EH (cell line): ENCODE data around the gene SMIM30.
"Not testable (repeated sequence)": the region's sequence is repeated elsewhere in the genome, so short reads cannot be mapped to it uniquely, and the experiment has no call there.

ENCODE experiments used
- DNase-seq: peaks from one replicate; pipeline ENCODE4 v3.0.0-alpha.2; 2015; ENCODE audit warnings: low read depth

Gene SMIM30, protein sequence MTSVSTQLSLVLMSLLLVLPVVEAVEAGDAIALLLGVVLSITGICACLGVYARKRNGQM

DNA sequence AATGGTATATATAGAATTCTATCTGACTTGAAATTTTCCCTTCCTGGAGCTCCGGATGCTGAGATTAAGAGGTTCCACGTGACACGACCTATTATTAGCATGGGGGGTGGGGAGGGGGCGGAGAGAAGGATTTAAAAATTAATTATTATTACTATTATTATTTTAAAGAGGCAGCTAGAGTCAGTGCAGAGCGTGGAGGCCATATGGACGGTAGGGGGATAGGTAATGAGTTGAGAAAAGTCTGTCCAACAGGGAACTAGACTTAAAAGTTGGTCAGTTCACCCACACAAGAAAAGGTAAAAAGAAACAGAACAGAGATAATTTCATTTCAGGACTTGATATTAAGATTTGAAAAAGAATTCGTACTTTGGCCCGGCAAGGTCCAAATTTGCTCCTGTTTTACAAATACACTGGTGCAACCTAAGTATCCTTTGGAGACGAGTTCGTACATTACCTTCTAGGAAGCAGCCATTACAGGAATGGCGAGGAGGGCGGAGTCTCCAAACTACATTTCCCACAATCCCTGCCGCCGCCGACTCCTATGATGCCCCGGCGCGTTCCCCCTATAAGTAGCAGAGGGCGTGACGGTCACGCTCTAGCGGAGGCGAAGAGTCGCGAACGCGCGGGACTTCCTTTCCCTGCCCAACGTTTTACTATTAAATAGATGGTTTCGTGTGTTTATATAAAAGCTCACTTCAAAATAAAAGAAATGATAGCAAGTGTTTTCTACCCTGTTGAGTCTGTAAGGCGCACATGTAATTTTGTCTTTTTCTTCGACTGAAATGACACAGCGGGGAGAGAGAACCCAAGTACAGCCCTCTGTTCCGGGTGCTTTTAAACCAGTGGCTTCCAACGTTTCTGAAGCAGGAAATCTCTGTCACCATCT is at the start of gene SMIM30:
Gene SMIM30, minus strand, starts transcription at position 481 of the 886 bp plus-strand sequence. CDS start 976 bp downstream, outside the sequence.
- peak; percentile 89 for DNase-seq

DNA sequence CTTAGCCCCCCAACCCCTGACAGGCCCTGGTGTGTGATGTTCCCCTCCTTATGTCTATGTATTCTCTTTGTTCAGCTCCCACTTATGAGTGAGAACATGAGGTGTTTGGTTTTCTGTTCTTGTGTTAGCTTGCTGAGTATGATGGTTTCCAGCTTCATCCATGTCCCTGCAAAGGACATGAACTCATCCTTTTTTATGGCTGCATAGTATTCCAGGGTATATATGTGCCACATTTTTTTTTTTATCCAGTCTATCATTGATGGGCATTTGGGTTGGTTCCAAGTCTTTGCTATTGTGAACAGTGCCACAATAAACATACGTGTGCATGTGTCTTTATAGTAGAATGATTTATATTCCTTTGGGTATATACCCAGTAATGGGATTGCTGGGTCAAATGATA is 47.8 kb upstream of the SMIM30 start:
- DNase-seq: not testable (repeated sequence)

DNA sequence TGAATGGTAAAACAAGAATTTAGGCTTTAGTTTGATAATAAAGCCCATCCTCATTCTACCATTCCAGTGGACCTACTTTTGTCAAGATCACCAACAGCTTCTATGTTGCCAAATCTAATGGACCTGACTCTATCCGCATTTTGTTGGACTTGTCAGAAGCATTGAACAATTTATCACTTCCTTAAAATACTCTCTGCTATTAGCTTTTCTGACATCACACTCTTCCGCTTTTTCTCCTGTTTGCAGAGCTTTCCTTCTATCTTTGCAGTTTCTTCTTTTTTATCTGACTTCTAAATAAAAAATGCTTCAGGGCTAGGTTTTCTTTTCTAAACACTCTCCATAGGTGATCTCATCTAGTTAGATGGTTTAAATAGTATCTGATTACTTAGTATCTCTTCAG is 42.7 kb upstream of the SMIM30 start:
- DNase-seq: no peak

DNA sequence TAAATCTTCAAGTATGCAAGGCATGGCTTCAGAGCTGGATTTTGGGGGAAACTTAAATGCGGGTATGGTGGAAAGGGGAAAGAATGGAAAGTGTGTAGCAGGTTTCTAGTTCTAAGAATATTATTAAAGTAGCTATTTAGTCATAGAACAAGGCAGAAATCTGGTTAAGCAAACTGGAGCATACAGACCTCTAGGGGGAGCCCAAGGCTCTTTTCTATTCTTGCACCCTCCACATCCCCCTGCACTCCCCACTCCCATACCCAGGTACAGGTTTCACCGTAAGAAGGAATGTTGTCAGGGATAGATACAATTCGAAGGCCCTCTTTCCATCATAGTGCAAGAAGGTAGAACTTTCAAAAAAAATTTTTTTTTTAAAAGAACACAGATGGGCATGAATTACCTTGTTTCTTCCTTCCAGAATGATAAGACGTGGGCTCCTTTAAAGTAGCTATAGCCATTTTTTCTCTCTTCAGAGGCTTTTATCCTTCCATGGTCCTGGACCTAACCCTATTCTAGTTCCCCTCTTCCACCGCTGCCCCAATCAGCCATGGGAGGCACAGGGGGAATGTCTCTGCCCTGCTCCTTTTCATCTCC is 41.5 kb upstream of the SMIM30 start:
- DNase-seq: peak; percentile 57

DNA sequence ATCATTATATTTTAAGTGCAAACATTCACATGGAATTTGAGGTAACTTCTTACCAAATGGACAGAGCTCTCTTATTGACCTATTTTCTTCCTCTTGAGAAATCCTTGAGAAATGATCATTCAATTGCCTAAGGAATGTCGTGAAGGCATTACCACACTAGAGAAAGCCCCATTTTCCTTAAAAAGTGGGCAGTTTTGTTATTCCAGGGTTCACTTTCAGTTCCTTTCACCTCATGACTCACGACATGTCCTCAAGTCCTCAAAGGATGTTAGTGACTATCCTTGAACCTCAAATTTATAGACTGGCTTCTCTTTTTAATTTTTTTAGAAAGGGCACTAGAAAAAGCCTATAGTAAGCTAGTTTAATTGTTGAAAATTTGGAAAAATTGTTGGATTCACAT is 40.4 kb upstream of the SMIM30 start:
- DNase-seq: no peak

DNA sequence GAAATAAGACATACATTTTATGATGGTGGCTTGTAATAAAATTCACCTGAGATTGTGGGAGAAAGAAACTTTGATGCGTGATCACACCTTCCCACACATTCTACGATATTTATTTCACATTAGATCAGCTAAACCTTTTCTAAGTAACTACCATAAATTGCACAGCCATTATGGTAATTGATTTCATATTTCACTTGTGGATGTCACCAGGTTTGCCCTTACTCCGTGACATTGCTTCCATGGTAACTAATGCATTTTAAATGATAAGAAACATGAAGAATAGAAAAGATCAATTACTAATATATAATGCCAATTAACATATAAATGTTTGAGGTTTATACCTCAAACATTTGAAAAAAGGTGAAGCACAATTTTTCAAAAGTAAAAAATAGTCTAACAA is 35.8 kb upstream of the SMIM30 start:
- no peak for DNase-seq

DNA sequence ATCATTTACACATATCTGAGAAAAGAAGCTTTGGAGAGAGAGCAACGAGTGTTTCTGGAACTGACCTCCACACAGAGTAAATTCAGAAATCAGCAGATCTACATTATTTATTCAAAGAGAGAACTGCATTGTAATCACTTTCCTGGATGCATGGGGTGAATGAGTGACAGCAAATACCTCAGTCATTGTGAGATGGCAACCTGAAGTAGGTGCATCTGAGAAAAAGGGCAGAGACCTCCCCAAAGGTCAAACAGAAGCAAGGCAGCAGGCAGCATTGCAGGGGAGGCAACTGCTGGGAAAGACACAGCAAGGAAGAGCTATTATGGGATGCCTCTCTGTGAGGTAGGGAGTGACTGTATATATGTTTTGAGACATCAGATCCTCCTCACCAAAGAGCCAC is 26.5 kb upstream of the SMIM30 start:
- no peak for DNase-seq

DNA sequence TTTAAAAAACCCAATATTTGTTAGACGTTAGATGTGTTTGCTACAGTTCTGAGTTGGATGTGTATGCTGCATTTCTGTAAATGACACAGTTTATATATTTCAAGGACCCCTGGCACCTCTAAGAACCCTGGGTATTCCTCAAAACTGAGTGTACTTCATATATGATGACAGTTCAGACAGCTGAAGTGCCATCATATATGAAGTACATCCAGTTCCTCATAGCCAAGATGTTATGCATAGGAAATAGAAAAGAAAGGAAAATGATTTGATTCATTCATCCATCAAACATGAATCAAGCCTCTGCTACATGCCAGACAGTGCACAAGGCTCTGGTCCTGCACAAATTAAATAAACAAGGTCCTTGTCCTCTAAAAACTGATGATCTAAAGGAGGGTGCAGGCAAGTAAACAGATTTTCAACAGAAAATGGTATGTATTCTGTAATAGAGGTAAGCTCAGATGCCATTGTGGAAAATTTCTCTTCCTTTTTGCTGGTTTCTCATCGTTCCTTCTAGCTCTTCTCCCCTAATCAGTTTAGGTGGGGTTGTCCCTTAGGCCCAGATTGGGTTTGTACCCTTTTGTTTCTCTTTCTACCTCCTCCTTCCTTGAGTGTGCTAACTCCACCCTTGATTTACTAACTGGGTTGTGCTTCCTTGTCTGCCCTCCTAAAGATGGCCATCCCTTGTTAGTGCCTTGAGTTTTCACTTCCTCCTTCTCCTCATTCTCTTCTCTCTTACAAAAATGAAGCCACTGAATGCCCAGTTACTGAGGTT is 25.3 kb upstream of the SMIM30 start:
- no peak for DNase-seq

DNA sequence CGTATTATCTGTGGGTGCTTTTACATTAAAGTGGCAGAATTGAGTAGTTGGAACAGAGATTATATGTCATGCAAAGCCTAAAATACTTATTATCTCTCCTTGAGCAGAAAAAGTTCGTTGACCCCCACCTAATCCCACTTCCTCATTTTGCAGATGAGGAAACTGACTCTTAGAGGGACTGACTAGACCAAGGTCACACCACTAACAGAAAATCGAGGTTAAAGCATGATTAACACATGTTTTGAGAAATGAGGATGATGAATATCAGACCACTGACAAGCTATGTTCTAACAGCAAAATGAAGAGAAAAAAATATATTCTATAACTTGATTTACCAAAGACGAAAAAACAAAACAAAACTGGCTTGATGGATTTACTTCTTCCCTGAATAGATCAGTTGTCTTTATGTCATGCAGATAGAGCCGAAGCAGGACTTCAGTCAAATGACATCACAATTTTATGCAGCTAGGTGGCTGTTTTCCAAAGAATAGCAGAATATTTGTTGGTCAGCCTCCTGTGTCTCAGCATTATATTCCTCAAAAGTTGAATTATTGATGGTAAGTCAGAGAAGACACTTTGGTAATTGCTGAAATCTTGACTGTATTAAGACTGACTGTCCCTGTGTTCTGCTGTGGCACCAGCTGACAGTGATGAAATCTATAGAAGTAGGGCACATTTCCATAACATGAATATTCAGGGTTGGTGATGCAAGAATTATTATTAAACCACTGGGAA is 24.2 kb upstream of the SMIM30 start:
- no peak for DNase-seq

DNA sequence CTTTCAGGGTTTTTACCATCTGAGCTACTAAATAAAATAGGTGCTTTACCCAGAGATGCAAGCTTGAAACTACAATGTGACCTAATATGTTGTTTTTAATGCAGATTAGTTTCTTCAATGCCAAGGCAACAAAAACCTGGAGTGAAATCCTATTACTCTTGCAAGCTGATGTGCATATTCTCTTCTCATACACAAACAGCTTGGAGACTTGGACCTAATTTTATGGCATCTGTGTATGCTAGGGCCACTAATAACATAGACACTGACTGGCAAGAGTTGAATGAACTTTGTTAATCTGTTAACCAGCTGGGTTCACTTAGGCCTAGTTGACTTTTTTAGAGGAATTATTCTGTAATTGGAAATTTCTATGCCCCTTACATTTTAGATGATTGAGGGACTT is 23.4 kb upstream of the SMIM30 start:
- DNase-seq: no peak

DNA sequence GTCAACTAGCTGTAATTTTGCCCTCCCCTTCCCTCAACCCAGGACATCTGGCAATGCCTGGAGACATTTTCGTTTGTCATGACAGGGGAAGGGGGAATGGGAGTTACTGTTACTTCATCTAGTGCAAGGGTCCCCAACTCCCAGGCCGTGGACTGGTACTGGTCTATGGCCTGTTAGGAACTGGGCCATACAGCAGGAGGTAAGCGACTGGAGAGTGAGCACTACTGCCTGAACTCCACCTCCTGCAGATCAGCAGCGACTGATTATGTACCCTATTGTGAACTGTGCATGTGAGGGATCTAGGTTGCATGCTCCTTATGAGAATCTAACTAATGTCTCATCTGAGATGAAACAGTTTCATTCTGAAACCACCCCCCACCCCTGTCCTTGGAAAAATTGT is 22.6 kb upstream of the SMIM30 start:
- no peak for DNase-seq

DNA sequence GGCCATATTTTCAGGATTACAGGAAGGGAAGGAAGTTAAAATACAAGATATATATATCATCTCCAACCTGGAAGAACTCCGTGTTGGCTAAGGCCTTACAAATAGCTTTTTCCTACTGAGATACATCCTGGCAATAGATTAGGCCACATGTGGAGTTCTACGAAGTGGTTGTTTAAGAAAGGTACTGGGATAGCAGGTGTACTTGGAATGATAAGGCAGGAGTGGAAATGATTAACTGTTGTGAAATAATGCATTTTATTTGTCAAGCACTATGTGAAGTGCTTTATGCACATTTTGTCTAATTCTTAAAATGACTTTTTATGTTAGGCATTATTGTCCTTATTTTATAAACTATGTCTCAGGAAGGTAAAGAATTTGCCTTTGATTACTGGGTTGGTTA is 18.9 kb upstream of the SMIM30 start:
- DNase-seq: no peak

DNA sequence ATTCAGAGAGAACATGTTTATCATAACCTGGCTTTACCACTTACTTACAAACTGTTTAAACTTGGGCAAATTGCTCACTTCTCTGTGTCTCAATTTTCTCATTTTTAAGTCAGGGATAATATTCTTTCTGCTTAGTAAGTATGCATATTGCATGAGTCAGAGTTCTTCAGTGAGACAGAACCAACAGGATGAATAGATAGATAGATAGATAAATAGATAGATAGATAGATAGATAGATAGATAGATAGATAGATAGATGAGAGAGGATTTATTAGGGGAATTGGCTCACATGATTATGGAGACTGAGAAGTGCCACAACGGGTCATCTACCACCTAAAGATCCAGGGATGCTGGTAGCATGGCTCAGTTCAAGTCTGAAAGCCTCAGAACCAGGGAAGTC is 15.7 kb upstream of the SMIM30 start:
- no peak for DNase-seq

DNA sequence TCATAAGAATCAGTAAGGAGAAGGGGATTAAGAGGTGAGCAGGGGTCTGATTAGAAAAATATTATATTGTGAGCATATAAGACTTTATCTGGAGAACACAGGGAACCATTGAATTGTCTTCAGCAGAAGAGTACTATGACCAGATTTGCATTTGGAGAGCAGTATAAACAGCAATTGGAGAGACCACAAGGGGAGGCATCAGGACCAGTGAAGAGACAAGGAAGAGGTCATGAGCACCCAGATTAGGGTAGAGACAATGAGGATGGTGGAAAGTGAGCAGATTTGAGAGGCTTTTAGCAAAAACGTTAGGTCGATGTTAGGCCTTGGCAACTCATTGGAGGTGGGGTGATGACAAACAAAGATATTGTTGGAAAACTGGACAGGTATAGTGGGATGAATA is 13.0 kb upstream of the SMIM30 start:
- DNase-seq: no peak

DNA sequence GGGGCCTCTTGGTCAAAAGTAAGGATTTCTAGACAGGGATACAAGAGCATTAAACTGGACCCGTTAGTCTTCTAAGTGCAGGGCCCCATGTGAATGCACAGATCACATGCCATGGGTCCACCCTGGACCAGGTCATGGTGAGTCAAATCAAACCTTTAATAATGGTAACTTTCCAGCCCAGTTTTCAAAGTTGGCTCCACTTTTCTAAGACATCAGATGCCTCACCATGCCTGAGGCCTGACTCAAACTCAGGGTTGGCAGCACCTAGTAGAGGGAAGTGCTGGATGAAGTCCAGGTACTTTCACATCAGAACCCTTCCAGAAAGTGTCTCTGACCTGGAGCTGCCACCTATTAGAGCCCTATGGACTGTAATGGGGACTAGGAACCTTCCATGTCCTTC is 9.7 kb upstream of the SMIM30 start:
- DNase-seq: no peak

DNA sequence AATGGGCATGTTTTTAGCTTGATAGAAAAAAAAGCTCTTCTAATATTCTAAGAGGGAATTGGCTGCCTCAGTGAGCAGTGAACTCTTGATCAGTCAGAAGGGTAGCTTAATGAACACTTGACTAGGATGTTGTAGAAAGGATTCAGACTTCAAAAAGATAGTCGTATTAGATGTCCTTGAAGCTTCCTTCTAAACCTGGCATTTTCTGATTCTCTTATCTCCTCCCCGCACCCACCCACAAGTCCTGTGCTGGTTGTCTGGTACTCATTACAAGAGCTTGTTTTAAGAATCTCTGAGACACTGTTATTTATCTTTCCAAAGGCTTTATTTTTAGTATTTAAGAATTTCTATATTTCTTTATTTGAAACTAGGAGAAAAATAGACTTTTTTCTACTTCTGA is 7.4 kb upstream of the SMIM30 start:
- DNase-seq: no peak

DNA sequence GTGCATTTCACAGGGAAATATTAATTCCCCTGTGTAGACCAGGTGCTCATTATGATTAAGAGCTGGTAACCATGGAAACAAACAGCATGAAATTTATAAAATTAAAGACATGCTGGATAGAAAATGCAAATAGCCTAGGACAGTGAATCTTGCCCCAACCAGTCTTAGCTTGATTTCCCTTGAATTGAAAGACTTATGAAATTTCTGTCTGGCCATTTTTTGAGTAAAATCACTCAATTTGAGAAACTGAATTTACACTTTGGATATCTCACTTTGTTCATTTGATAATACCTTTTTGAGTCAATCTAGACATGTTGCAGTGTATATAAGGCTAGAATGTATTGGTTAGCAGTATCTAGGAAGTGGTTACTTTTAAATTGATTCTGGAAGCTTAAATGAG is 4.4 kb upstream of the SMIM30 start:
- DNase-seq: no peak

DNA sequence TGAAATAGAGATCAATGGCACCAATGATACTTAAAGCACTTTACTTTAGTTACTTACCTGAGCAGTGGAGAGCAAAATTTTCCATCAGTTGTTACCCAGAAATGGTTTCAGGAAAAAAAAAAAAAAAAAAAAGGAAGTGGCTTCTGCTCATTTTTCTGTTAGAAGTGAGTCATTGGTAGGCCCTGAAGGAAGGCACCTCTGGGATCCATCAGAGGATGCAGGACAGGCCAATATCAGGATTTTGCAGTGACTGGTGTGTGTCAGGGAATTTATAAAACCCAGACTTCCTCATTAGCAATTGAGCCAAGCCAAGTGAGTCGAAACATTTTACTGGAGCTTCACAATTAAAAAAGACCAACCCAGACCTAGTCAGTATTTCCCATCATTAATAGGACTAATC is 2.3 kb upstream of the SMIM30 start:
- peak; percentile 18 for DNase-seq

DNA sequence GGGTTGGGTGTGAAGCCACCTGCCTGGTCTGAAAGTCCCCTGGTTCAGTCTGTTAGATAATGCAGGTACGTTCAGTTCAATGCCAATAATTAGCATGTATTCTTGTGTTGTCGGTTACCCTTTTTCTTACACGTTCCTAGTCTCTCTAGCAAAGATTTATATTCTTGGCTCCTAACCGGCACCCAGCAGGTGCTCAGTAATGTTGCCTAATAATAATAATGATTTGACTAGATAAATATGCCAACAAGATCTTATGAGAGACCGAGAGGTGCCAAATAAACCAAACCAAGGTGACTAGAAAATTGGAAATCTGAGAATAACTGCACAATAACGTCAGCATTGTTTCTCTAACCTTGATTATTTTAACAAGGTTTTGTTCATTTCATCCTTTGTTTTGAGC is 1.1 kb upstream of the SMIM30 start:
- DNase-seq: no peak

DNA sequence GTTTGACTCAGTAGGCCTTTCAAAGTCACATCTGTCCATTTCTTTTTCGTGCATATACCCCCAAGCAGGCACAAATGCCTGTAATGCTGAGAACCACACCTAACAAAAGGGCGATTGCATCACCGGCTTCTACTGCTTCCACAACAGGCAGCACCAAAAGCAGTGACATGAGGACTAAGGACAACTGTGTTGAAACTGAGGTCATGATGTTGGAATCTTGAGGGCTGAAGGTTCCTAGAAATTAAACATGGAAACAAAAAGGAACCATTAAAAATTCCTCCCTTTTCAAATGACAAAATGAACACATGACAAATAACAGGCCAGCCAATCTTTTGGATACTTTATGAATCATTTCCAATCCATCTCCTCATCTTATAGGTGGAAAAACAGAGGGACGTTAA is 980 bp downstream of the SMIM30 start:
- DNase-seq: peak; percentile 15

DNA sequence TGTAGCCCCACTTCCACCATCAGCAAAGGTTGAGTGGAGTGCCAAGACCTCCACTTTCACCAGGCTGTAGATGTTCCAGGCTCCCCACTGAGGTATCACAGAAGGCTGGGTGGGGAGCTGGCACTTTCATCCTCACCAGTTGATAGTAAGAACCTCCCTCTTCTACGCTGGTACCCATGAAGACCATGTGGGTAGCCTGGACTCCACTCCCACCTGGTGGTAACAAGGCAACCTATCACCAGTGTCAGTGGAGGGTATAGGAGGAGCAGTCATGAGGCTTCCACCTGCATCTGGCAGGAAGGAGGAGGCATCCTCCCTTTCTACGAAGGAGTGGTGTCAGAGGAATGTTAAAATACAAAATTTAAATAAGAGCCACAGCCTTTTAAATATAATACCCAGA is 4.4 kb downstream of the SMIM30 start:
- peak; percentile 20 for DNase-seq

DNA sequence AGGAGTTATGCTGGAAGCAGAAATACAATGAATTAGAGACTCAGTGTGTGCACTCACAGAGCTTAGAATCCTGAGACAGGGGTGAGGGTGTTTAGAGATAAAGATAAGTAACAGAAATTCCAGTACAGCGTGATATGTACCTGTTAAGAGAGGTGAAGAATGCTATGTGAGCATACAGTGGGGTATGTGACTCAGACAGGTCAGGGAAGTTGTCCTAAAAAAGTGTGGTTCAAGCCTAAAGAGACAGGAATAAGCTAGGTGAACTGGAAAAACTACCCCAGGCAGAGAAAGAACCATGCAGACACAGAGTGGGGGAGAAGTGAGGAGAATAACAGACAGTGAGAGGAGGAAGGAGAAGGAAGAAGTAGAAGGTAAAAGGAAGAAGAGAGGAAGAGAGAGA is 8.6 kb downstream of the SMIM30 start:
- no peak for DNase-seq
